Ovary (tissue), 3 donors: ENCODE results near the gene CISTR.

Source experiments
- POLR2A ChIP-seq: fragments of 450-650 bp; IDR thresholded peaks from one replicate; pipeline ENCODE4 v1.6.1; 2017; ENCODE audit warnings: antibody characterized with exemption, mild to moderate bottlenecking, moderate library complexity
- TF ChIP-seq, protein P1 (sequence below), 3 donors: fragments of 450-650 bp in 2 of 3; fragments of 200-600 bp in 1 of 3; IDR thresholded peaks; one replicate each; pipeline versions ENCODE4 v1.5.1 to v1.8.0; 2016 to 2022; ENCODE audit warnings: antibody characterized with exemption in 3 of 3, mild to moderate bottlenecking in 1 of 3
- donor health status: DM: no; HTN: no; CAD: no.

DNA sequence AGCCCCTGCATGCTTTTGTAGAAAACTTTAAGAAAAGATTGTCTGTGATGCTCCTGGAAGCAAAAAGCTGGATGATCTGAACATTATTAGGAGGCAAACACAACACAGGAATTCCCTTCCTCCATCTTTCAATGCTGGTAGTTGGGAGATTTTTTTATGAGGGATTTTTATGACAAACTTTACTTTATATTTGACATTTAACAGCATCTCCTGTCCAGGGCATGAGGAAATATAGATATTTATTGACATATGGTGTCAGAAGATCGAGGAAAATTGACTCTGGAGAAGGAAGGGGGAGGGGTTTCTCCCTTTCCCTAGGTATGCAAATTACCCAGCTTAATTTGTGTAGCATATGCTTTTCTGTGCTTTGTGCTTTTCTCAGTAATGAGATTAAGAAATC is 37.8 kb upstream of the CISTR start:
- TF ChIP-seq POLR2A = no peak
- TF ChIP-seq, protein P1, sequence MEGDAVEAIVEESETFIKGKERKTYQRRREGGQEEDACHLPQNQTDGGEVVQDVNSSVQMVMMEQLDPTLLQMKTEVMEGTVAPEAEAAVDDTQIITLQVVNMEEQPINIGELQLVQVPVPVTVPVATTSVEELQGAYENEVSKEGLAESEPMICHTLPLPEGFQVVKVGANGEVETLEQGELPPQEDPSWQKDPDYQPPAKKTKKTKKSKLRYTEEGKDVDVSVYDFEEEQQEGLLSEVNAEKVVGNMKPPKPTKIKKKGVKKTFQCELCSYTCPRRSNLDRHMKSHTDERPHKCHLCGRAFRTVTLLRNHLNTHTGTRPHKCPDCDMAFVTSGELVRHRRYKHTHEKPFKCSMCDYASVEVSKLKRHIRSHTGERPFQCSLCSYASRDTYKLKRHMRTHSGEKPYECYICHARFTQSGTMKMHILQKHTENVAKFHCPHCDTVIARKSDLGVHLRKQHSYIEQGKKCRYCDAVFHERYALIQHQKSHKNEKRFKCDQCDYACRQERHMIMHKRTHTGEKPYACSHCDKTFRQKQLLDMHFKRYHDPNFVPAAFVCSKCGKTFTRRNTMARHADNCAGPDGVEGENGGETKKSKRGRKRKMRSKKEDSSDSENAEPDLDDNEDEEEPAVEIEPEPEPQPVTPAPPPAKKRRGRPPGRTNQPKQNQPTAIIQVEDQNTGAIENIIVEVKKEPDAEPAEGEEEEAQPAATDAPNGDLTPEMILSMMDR (IDR thresholded peaks at IDR 0.05) = no peak
